HG02973 (cell line): ENCODE results near the gene ATP13A4.
"Not testable (repeated sequence)": the region's sequence is repeated elsewhere in the genome, so short reads cannot be mapped to it uniquely, and the experiment has no call there.

ENCODE experiments used
- ATAC-seq: cut with Tn5 transposase; IDR thresholded peaks from one replicate; pipeline ENCODE4 v1.9.1; 2021; ENCODE audit warnings: moderate library complexity; ENCODE audit not compliant: unreplicated experiment

Gene ATP13A4

GRCh38 chr3:193559100-193559499 is 4.4 kb upstream of the ATP13A4 start:
- no peak for ATAC-seq

GRCh38 chr3:193556841-193557240 is 2.1 kb upstream of the ATP13A4 start:
- no peak for ATAC-seq

- ATAC-seq: no peak
These were observed 1.1 kb downstream of the ATP13A4 start for GRCh38 chr3:193553586-193553985.

GRCh38 chr3:193552923-193553322 is 1.8 kb downstream of the ATP13A4 start:
- no peak for ATAC-seq

- ATAC-seq: no peak
These were observed 6.3 kb downstream of the ATP13A4 start for GRCh38 chr3:193548406-193548805.

- ATAC-seq: no peak
These were observed 8.6 kb downstream of the ATP13A4 start for GRCh38 chr3:193546129-193546528.

GRCh38 chr3:193545304-193545703 is 9.4 kb downstream of the ATP13A4 start:
- no peak for ATAC-seq

GRCh38 chr3:193544289-193544688 is 10.4 kb downstream of the ATP13A4 start:
- ATAC-seq: no peak

GRCh38 chr3:193530231-193531165 is 24.2 kb downstream of the ATP13A4 start:
- no peak for ATAC-seq

GRCh38 chr3:193526085-193526484 is 28.6 kb downstream of the ATP13A4 start:
- ATAC-seq: not testable (repeated sequence)

GRCh38 chr3:193522473-193522872 is 32.2 kb downstream of the ATP13A4 start:
- ATAC-seq: no peak

GRCh38 chr3:193520738-193521137 is 34.0 kb downstream of the ATP13A4 start:
- ATAC-seq: no peak

GRCh38 chr3:193515966-193516365 is 38.7 kb downstream of the ATP13A4 start:
- no peak for ATAC-seq

GRCh38 chr3:193510154-193510553 is 44.5 kb downstream of the ATP13A4 start:
- no peak for ATAC-seq

- ATAC-seq: no peak
These were observed 45.4 kb downstream of the ATP13A4 start for GRCh38 chr3:193509103-193509965.

GRCh38 chr3:193508108-193508507 is 46.6 kb downstream of the ATP13A4 start:
- ATAC-seq: no peak

GRCh38 chr3:193507566-193507965 is 47.1 kb downstream of the ATP13A4 start:
- ATAC-seq: no peak

- ATAC-seq: no peak
These were observed 47.8 kb downstream of the ATP13A4 start for GRCh38 chr3:193506921-193507320.

- ATAC-seq: no peak
These were observed 51.8 kb downstream of the ATP13A4 start for GRCh38 chr3:193502871-193503270.

- no peak for ATAC-seq
These were observed 54.8 kb downstream of the ATP13A4 start for GRCh38 chr3:193499801-193500485.

- ATAC-seq: no peak
These were observed 55.4 kb downstream of the ATP13A4 start for GRCh38 chr3:193499136-193499770.
